GM12872 (cell line): ENCODE results near the gene PNPLA6.

Experiments used
- CTCF ChIP-seq: IDR thresholded peaks from 3 replicates; pipeline ENCODE4 v1.5.1; 2011; ENCODE audit warnings: low read depth, mild to moderate bottlenecking, low read length, moderate library complexity; ENCODE audit not compliant: insufficient read depth

PNPLA6 gene

GRCh38 chr19:7607874-7608560 lies 72.5 kb downstream of the PNPLA6 start:
- TF ChIP-seq CTCF, result no peak

GRCh38 chr19:7610491-7611240 lies 75.1 kb downstream of the PNPLA6 start:
- TF ChIP-seq CTCF, result no peak
